IMR-90 (cell line): ENCODE measurements around the gene CD14. TPM values are rescaled to one million over a fixed set of nuclear protein-coding genes. Genes with fewer than 3 reads are reported as not detected.
A peak's percentile ranks its signal among the peaks of the same experiment; 100 is the strongest.

ENCODE experiments used
- ATAC-seq: fragments of 200-7000 bp; cut with Tn5 transposase; 2 replicates; pipeline ENCODE4 v1.9.1; 2020; ENCODE audit warnings: low read depth, mild to moderate bottlenecking, moderate library complexity
- BruUV-seq: library from RNA; stranded (reverse); fragments of 400-500 nt; replicated peaks from 2 replicates; lab custom pipeline; 2021; lab: Mats Ljungman, UMichigan
- CTCF ChIA-PET: fragments of 300-600 bp; formaldehyde crosslinking; extraction: SDS; loops from one replicate; lab custom pipeline; 2021; ENCODE audit warnings: antibody characterized with exemption; lab: Yijun Ruan, JAX
- POLR2A ChIA-PET: fragments of 300-600 bp; sonication (Branson Sonifier 250); formaldehyde crosslinking; loops from one replicate; lab custom pipeline; 2022; ENCODE audit warnings: antibody characterized with exemption; ENCODE audit not compliant: unreplicated experiment; lab: Charles Lee
- DNase-seq: peaks from one replicate; pipeline ENCODE4 v3.0.0; 2013
- H2AFZ ChIP-seq: replicated peaks from 2 replicates; pipeline ENCODE3; 2013; ENCODE audit warnings: low read length, mild to moderate bottlenecking; ENCODE audit not compliant: poor library complexity
- H2AK5ac ChIP-seq: 2 replicates; pipeline ENCODE4 v1.6.1; 2013; ENCODE audit warnings: low read depth, low read length, inconsistent platforms
- H2AK9ac ChIP-seq: replicated peaks from 2 replicates; pipeline ENCODE3; 2013; ENCODE audit warnings: mild to moderate bottlenecking, low read depth, low read length, moderate library complexity; ENCODE audit not compliant: poor library complexity
- H2BK120ac ChIP-seq: 2 replicates; pipeline ENCODE4 v1.6.1; 2013; ENCODE audit warnings: low read depth, low read length, inconsistent platforms
- H2BK15ac ChIP-seq: 3 replicates; pipeline ENCODE4 v1.6.1; 2013; ENCODE audit warnings: low read depth, low read length, inconsistent platforms
- H2BK20ac ChIP-seq: 2 replicates; pipeline ENCODE4 v1.6.1; 2013; ENCODE audit warnings: low read depth, mild to moderate bottlenecking, inconsistent platforms, low read length, moderate library complexity
- H2BK5ac ChIP-seq: 2 replicates; pipeline ENCODE4 v1.6.1; 2013; ENCODE audit warnings: mild to moderate bottlenecking, low read depth, low read length, inconsistent platforms; ENCODE audit not compliant: poor library complexity, severe bottlenecking
- H3K14ac ChIP-seq: replicated peaks from 2 replicates; pipeline ENCODE4 v1.6.1; 2013; ENCODE audit warnings: low read depth, low read length, inconsistent platforms
- H3K18ac ChIP-seq: 2 replicates; pipeline ENCODE4 v1.6.1; 2013; ENCODE audit warnings: low read depth, low read length, control low read depth
- H3K23ac ChIP-seq: 2 replicates; pipeline ENCODE4 v1.6.1; 2013; ENCODE audit warnings: low read depth, low read length, inconsistent platforms
- H3K27ac ChIP-seq: 2 replicates; pipeline ENCODE4 v1.5.1; 2013; ENCODE audit warnings: mild to moderate bottlenecking, control low read depth, low read length; ENCODE audit not compliant: insufficient read depth
- H3K27me3 ChIP-seq: 2 replicates; pipeline ENCODE4 v1.6.1; 2013; ENCODE audit warnings: low read length; ENCODE audit not compliant: control insufficient read depth, insufficient read depth
- H3K36me3 ChIP-seq: 2 replicates; pipeline ENCODE4 v1.6.1; 2013; ENCODE audit warnings: low read length, mixed read lengths; ENCODE audit not compliant: control insufficient read depth, insufficient read depth
- H3K4ac ChIP-seq: 2 replicates; pipeline ENCODE4 v1.6.1; 2013; ENCODE audit warnings: low read depth, low read length, inconsistent platforms
- H3K4me1 ChIP-seq: 2 replicates; pipeline ENCODE4 v1.6.1; 2013; ENCODE audit warnings: low read length, mixed read lengths; ENCODE audit not compliant: control insufficient read depth, insufficient read depth
- H3K4me2 ChIP-seq: 2 replicates; pipeline ENCODE4 v1.6.1; 2013; ENCODE audit warnings: low read depth, mild to moderate bottlenecking, control low read depth, low read length, moderate library complexity
- H3K4me3 ChIP-seq: 2 replicates; pipeline ENCODE4 v1.5.1; 2013; ENCODE audit warnings: low read depth, mild to moderate bottlenecking, control low read depth, low read length, moderate library complexity; ENCODE audit not compliant: insufficient read depth
- H3K56ac ChIP-seq: 2 replicates; pipeline ENCODE4 v1.6.1; 2013; ENCODE audit warnings: low read length, inconsistent platforms; ENCODE audit not compliant: insufficient read depth; ENCODE audit errors: extremely low read depth
- H3K79me1 ChIP-seq, 2 experiments: 2 replicates each; pipeline ENCODE4 v1.6.1; 2013; ENCODE audit warnings: low read length in 2 of 2, inconsistent platforms in 1 of 2, low read depth in 1 of 2
- H3K9ac ChIP-seq: 2 replicates; pipeline ENCODE4 v1.6.1; 2013; ENCODE audit warnings: low read depth, low read length, control low read depth
- H3K9me1 ChIP-seq: 2 replicates; pipeline ENCODE4 v1.6.1; 2013; ENCODE audit warnings: low read length, inconsistent platforms; ENCODE audit not compliant: insufficient read depth
- H3K9me3 ChIP-seq: 2 replicates; pipeline ENCODE4 v1.6.1; 2013; ENCODE audit warnings: low read length; ENCODE audit not compliant: control insufficient read depth, insufficient read depth
- H4K20me1 ChIP-seq: 2 replicates; pipeline ENCODE4 v1.6.1; 2013; ENCODE audit warnings: low read length, inconsistent platforms; ENCODE audit not compliant: insufficient read depth
- H4K5ac ChIP-seq: 2 replicates; pipeline ENCODE4 v1.6.1; 2013; ENCODE audit warnings: mild to moderate bottlenecking, low read depth, low read length, control low read depth
- H4K8ac ChIP-seq, 2 experiments: 2 replicates each; pipeline ENCODE4 v1.6.1; 2013; ENCODE audit warnings: low read depth in 2 of 2, low read length in 2 of 2, control low read depth in 1 of 2, inconsistent platforms in 1 of 2
- H4K91ac ChIP-seq: 2 replicates; pipeline ENCODE4 v1.6.1; 2013; ENCODE audit warnings: low read depth, low read length, inconsistent platforms; ENCODE audit not compliant: insufficient read depth
- BHLHE40 ChIP-seq: fragments of 150-350 bp; IDR thresholded peaks from 2 replicates; pipeline ENCODE4 v1.6.1; 2016; ENCODE audit warnings: mild to moderate bottlenecking, low read depth, low read length
- CEBPB ChIP-seq: IDR thresholded peaks from 2 replicates; pipeline ENCODE4 v1.6.1; 2012; ENCODE audit warnings: low read depth, low read length, improper control_type of control experiment
- CHD1 ChIP-seq: IDR thresholded peaks from 2 replicates; pipeline ENCODE4 v1.6.1; 2012; ENCODE audit warnings: low read depth, low read length, improper control_type of control experiment
- CTCF ChIP-seq: conservative IDR thresholded peaks from 2 replicates; pipeline ENCODE4 v1.5.1; 2012; ENCODE audit warnings: mild to moderate bottlenecking, low read depth, low read length, improper control_type of control experiment
- ELK1 ChIP-seq: fragments of 150-350 bp; IDR thresholded peaks from 2 replicates; pipeline ENCODE4 v1.6.1; 2016; ENCODE audit warnings: low read depth, mild to moderate bottlenecking, low read length, moderate library complexity, borderline replicate concordance
- FOS ChIP-seq: fragments of 150-350 bp; IDR thresholded peaks from 2 replicates; pipeline ENCODE4 v1.6.1; 2016; ENCODE audit warnings: low read depth, low read length
- MAFK ChIP-seq: IDR thresholded peaks from 2 replicates; pipeline ENCODE4 v1.6.1; 2012; ENCODE audit warnings: low read depth, low read length, improper control_type of control experiment
- MAZ ChIP-seq: IDR thresholded peaks from 2 replicates; pipeline ENCODE4 v1.6.1; 2012; ENCODE audit warnings: low read depth, mild to moderate bottlenecking, low read length, improper control_type of control experiment, moderate library complexity, borderline replicate concordance
- MXI1 ChIP-seq: IDR thresholded peaks from 2 replicates; pipeline ENCODE4 v1.6.1; 2012; ENCODE audit warnings: low read depth, mild to moderate bottlenecking, low read length, moderate library complexity, borderline replicate concordance
- NFE2L2 ChIP-seq: fragments of 150-350 bp; IDR thresholded peaks from 2 replicates; pipeline ENCODE4 v1.6.1; 2016; ENCODE audit warnings: low read depth, mild to moderate bottlenecking, low read length
- POLR2A ChIP-seq: IDR thresholded peaks from 2 replicates; pipeline ENCODE4 v1.6.1; 2012; ENCODE audit warnings: mild to moderate bottlenecking, low read depth, low read length
- RAD21 ChIP-seq: IDR thresholded peaks from 2 replicates; pipeline ENCODE4 v1.6.1; 2012; ENCODE audit warnings: low read length, improper control_type of control experiment
- RCOR1 ChIP-seq: IDR thresholded peaks from 2 replicates; pipeline ENCODE4 v1.6.1; 2012; ENCODE audit warnings: mild to moderate bottlenecking, low read length, improper control_type of control experiment; ENCODE audit not compliant: insufficient replicate concordance
- RFX5 ChIP-seq: IDR thresholded peaks from 2 replicates; pipeline ENCODE4 v1.8.0; 2012; ENCODE audit warnings: low read depth, mild to moderate bottlenecking, low read length, moderate library complexity
- SMC3 ChIP-seq: fragments of 150-350 bp; IDR thresholded peaks from 2 replicates; pipeline ENCODE4 v1.6.1; 2016; ENCODE audit warnings: low read depth, mild to moderate bottlenecking, antibody characterized with exemption, low read length, moderate library complexity
- USF2 ChIP-seq: fragments of 150-350 bp; IDR thresholded peaks from 2 replicates; pipeline ENCODE4 v1.6.1; 2017; ENCODE audit warnings: mild to moderate bottlenecking, antibody characterized with exemption, low read length, low read depth
- WGBS, 2 experiments: methylation state at CpG; one replicate each; pipeline versions ENCODE4 v1.1.5 to v1.1.7; 2013; ENCODE audit warnings: missing lambda C conversion rate in 2 of 2; ENCODE audit not compliant: insufficient read length in 1 of 2; ENCODE audit errors: extremely low coverage in 2 of 2; 5-methylcytosine and 5-hydroxymethylcytosine counted together
- dilution Hi-C: fragments of 300-500 bp; cut with HindIII; formaldehyde crosslinking; loops from one replicate; pipeline ENCODE4 v1.14.3; 2018; ENCODE audit warnings: low sequenced_read_pairs; ENCODE audit not compliant: unreplicated experiment
- in situ Hi-C: fragments of 300-500 bp; cut with MboI; formaldehyde crosslinking; loops from 3 replicates; pipeline ENCODE4 v1.14.3; 2019; ENCODE audit warnings: low sequenced_read_pairs, inconsistent platforms, mixed read lengths
- intact Hi-C: fragments of 100-400 bp; cut with micrococcal nuclease; formaldehyde crosslinking; loops from 2 replicates; pipeline ENCODE4 v1.10.0; 2022
- polyA plus RNA-seq, 3 experiments: library from polyadenylated mRNA; depleted of rRNA; stranded (reverse); fragments of >200 nt; gene quantifications; 2 replicates each; pipeline ENCODE4 v1.2.3, GENCODE V29; 2012; ENCODE audit warnings: low replicate concordance in 1 of 3
- total RNA-seq: library from RNA; depleted of rRNA; stranded (reverse); fragments of >200 nt; gene quantifications from 2 replicates; pipeline ENCODE4 v1.2.3, GENCODE V29; 2012

CD14 gene
- total and polyA plus RNA-seq, 2 of the 4 experiments (the other 2 are of a cell fraction): 0.17 to 0.18 TPM

GRCh38 chr5:140642718-140643117 lies 9.7 kb upstream of the CD14 start:
- no peak overlapping the region for H3K18ac ChIP-seq
- intact Hi-C loops (no loop called here), dilution Hi-C loops (no loop called here), in situ Hi-C loops (no loop called here)
- no peak overlapping the region for H3K23ac ChIP-seq
- H3K4me2 ChIP-seq: no peak overlapping the region
- no peak overlapping the region for H3K56ac ChIP-seq
- H4K8ac ChIP-seq: no peak overlapping the region
- no peak overlapping the region for H2BK5ac ChIP-seq
- peaks cover 24% of the 10 kb centered on the region for H3K36me3 ChIP-seq
- H4K20me1 ChIP-seq: no peaks in the 10 kb centered on the region
- ChIA-PET CTCF (no interaction called here), POLR2A (no interaction called here)
- no peaks in the 10 kb centered on the region for H3K9me3 ChIP-seq
- no TSS peak for BruUV-seq
- peaks cover 17 to 42% of the 10 kb centered on the region in 2 experiments for H3K79me1 ChIP-seq
- H3K4me1 ChIP-seq: peaks cover 6% of the 10 kb centered on the region
- H2AFZ ChIP-seq: no peak overlapping the region
- peak; percentile 45 for DNase-seq
- ATAC-seq: no peak
- no peak overlapping the region for H3K4me3 ChIP-seq
- no peak overlapping the region for H2BK120ac ChIP-seq
- H4K5ac ChIP-seq: no peak overlapping the region
- H3K14ac ChIP-seq: no peak overlapping the region
- no peak overlapping the region for H3K27ac ChIP-seq
- H3K9ac ChIP-seq: no peak overlapping the region
- WGBS, 2 experiments: no CpG with 5 or more reads among the region's 3 CpGs
- H2BK15ac ChIP-seq: no peak overlapping the region
- peaks cover 7% of the 10 kb centered on the region for H3K9me1 ChIP-seq
- no peak overlapping the region for H4K91ac ChIP-seq
- no peak overlapping the region for H2BK20ac ChIP-seq
- no peak overlapping the region for H3K4ac ChIP-seq
- no peak overlapping the region for H2AK5ac ChIP-seq
- H3K27me3 ChIP-seq: no peaks in the 10 kb centered on the region
- H2AK9ac ChIP-seq: no peak overlapping the region
- no peak for TF ChIP-seq MAZ
- TF ChIP-seq FOS: no peak
- no peak for TF ChIP-seq RFX5
- no peak for TF ChIP-seq SMC3
- no peak for TF ChIP-seq RCOR1
- TF ChIP-seq ELK1: no peak
- TF ChIP-seq NFE2L2: no peak
- no peak for TF ChIP-seq MAFK
- TF ChIP-seq RAD21: no peak
- no peak for TF ChIP-seq MXI1
- no peak for TF ChIP-seq CTCF
- TF ChIP-seq CHD1: no peak
- no peak for TF ChIP-seq POLR2A
- no peak for TF ChIP-seq BHLHE40
- no peak for TF ChIP-seq USF2
- no peak for TF ChIP-seq CEBPB
